Activated B cell treated with CpG ODN at 0.5 μM for 24 hours (primary cell): ENCODE measurements around the gene PABPC3. TPM values are rescaled to one million over a fixed set of nuclear protein-coding genes. Genes with fewer than 3 reads are reported as not detected.

Experiments used
- ATAC-seq: fragments of 200-7000 bp; cut with Tn5 transposase; one replicate; pipeline ENCODE4 v1.10.0; 2021; ENCODE audit warnings: low read depth, mild to moderate bottlenecking, moderate library complexity
- CTCF ChIA-PET: fragments of 350-600 bp; sonication (Branson Sonifier 250); formaldehyde crosslinking; loops from one replicate; lab custom pipeline; 2021; ENCODE audit warnings: antibody characterized with exemption; lab: Charles Lee
- POLR2A ChIA-PET: fragments of 350-600 bp; sonication (Branson Sonifier 250); formaldehyde crosslinking; loops from one replicate; lab custom pipeline; 2021; ENCODE audit warnings: antibody characterized with exemption; lab: Charles Lee
- DNase-seq: peaks from one replicate; pipeline ENCODE4 v3.0.0; 2022
- H3K27ac Mint-ChIP-seq: one replicate; pipeline ENCODE4 v1.8.0; 2020; ENCODE audit warnings: mixed read lengths
- H3K27me3 Mint-ChIP-seq: one replicate; pipeline ENCODE4 v1.8.0; 2021; ENCODE audit warnings: mixed read lengths
- H3K36me3 Mint-ChIP-seq: one replicate; pipeline ENCODE4 v1.8.0; 2021; ENCODE audit warnings: low read depth, mixed read lengths
- H3K4me1 Mint-ChIP-seq: one replicate; pipeline ENCODE4 v1.8.0; 2021; ENCODE audit warnings: mixed read lengths
- H3K4me3 Mint-ChIP-seq: one replicate; pipeline ENCODE4 v1.8.0; 2020; ENCODE audit warnings: mild to moderate bottlenecking, mixed read lengths
- H3K9me3 Mint-ChIP-seq: one replicate; pipeline ENCODE4 v1.8.0; 2020; ENCODE audit warnings: mixed read lengths
- intact Hi-C: fragments of 100-400 bp; cut with micrococcal nuclease; formaldehyde crosslinking; loops from one replicate; pipeline ENCODE4 v1.15.1; 2024
- total RNA-seq: library from RNA; stranded (reverse); gene quantifications from 2 replicates; pipeline ENCODE4 v1.2.3, GENCODE V29; 2022
- TF ChIP-seq, protein P1 (sequence below): fragments of 200-600 bp; IDR thresholded peaks from one replicate; pipeline ENCODE4 v1.8.0; 2022; ENCODE audit warnings: antibody characterized with exemption, mild to moderate bottlenecking

Gene PABPC3
- total RNA-seq, 1 donor from 2014 or later: 0.35 TPM

GRCh38 chr13:25110956-25111584 lies 15.1 kb downstream of the PABPC3 start:
- ATAC-seq: no peak

GRCh38 chr13:25111585-25111956 lies 15.6 kb downstream of the PABPC3 start:
- ChIA-PET POLR2A (no interaction called here), CTCF (no interaction called here)
- no peaks in the 10 kb centered on the region for H3K9me3 Mint-ChIP-seq
- H3K36me3 Mint-ChIP-seq: no peaks in the 10 kb centered on the region
- DNase-seq (no peak), ATAC-seq (no peak)
- peaks cover 15% of the 10 kb centered on the region for H3K27me3 Mint-ChIP-seq
- no peak overlapping the region for H3K4me3 Mint-ChIP-seq
- intact Hi-C loops: no loop called here
- no peak overlapping the region for H3K27ac Mint-ChIP-seq
- peaks cover 2% of the 10 kb centered on the region for H3K4me1 Mint-ChIP-seq
- TF ChIP-seq, protein P1, sequence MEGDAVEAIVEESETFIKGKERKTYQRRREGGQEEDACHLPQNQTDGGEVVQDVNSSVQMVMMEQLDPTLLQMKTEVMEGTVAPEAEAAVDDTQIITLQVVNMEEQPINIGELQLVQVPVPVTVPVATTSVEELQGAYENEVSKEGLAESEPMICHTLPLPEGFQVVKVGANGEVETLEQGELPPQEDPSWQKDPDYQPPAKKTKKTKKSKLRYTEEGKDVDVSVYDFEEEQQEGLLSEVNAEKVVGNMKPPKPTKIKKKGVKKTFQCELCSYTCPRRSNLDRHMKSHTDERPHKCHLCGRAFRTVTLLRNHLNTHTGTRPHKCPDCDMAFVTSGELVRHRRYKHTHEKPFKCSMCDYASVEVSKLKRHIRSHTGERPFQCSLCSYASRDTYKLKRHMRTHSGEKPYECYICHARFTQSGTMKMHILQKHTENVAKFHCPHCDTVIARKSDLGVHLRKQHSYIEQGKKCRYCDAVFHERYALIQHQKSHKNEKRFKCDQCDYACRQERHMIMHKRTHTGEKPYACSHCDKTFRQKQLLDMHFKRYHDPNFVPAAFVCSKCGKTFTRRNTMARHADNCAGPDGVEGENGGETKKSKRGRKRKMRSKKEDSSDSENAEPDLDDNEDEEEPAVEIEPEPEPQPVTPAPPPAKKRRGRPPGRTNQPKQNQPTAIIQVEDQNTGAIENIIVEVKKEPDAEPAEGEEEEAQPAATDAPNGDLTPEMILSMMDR: no peak

More at GRCh38 chr13:25110956-25111584, 15.1 kb downstream of the PABPC3 start:
- Mint-ChIP-seq H3K4me3 (no peak overlapping the region), H3K4me1 (peaks cover 2% of the 10 kb centered on the region), H3K9me3 (no peaks in the 10 kb centered on the region), H3K27me3 (peaks cover 15% of the 10 kb centered on the region), H3K27ac (no peak overlapping the region), H3K36me3 (no peaks in the 10 kb centered on the region)
- ChIA-PET CTCF (no interaction called here), POLR2A (no interaction called here)
- TF ChIP-seq, protein P1: no peak
- DNase-seq: no peak
- intact Hi-C loops: no loop called here

- no peak for DNase-seq
- H3K27me3 Mint-ChIP-seq: peaks cover 15% of the 10 kb centered on the region
- intact Hi-C loops: no loop called here
Observed at GRCh38 chr13:25112695-25113255, 16.8 kb downstream of the PABPC3 start.

GRCh38 chr13:25114220-25114619 lies 18.3 kb downstream of the PABPC3 start:
- peaks cover 4% of the 10 kb centered on the region for H3K4me1 Mint-ChIP-seq
- CTCF ChIA-PET: interaction anchor here (1.0 to 1.3 kb wide), 3 partner anchors 28 to 119 kb away, joined by 3 to 4 read pairs (median 3); no protein-coding TSS in a partner anchor

More at GRCh38 chr13:25112695-25113255, 16.8 kb downstream of the PABPC3 start:
- Mint-ChIP-seq H3K9me3 (no peaks in the 10 kb centered on the region), H3K4me3 (no peak overlapping the region), H3K4me1 (peaks cover 2% of the 10 kb centered on the region), H3K27ac (no peak overlapping the region), H3K36me3 (no peaks in the 10 kb centered on the region)
- CTCF ChIA-PET: interaction anchor here (0.9 to 1.5 kb wide), 2 partner anchors 29 to 33 kb away, joined by 3 read pairs; no protein-coding TSS in a partner anchor
- POLR2A ChIA-PET: no interaction called here
- TF ChIP-seq, protein P1: no peak
- ATAC-seq: no peak

GRCh38 chr13:25116044-25116443 lies 20.1 kb downstream of the PABPC3 start:
- Mint-ChIP-seq H3K36me3 (no peaks in the 10 kb centered on the region), H3K4me1 (peaks cover 4% of the 10 kb centered on the region), H3K27me3 (peaks cover 29% of the 10 kb centered on the region), H3K4me3 (no peak overlapping the region), H3K27ac (no peak overlapping the region), H3K9me3 (no peaks in the 10 kb centered on the region)
- no peak for ATAC-seq
- TF ChIP-seq, protein P1: no peak
- intact Hi-C loops: no loop called here
- CTCF ChIA-PET: no interaction called here
- no peak for DNase-seq
- POLR2A ChIA-PET: no interaction called here

More at GRCh38 chr13:25114220-25114619, 18.3 kb downstream of the PABPC3 start:
- H3K36me3 Mint-ChIP-seq: no peaks in the 10 kb centered on the region
- H3K4me3 Mint-ChIP-seq: no peak overlapping the region
- POLR2A ChIA-PET: no interaction called here
- no peaks in the 10 kb centered on the region for H3K9me3 Mint-ChIP-seq
- peaks cover 26% of the 10 kb centered on the region for H3K27me3 Mint-ChIP-seq
- H3K27ac Mint-ChIP-seq: no peak overlapping the region
- intact Hi-C loops: loop anchor here (1.0 kb wide), 2 partner anchors 109 to 119 kb away; no protein-coding TSS in a partner anchor
- TF ChIP-seq, protein P1: no peak
- DNase-seq (peak; percentile 31), ATAC-seq (peak; percentile 67)
